Measurements from ENCODE around the gene CHCHD3. TPM values are rescaled to one million over a fixed set of nuclear protein-coding genes. Genes with fewer than 3 reads are reported as not detected.

Gene CHCHD3
- total and polyA plus RNA-seq, 2 donors (not counting 1 experiment from before 2014, with no cell fraction given): 80.8 to 94.0 TPM

- no peak overlapping the region for H3K4me2 ChIP-seq (ENCODE audit: extremely low read depth, insufficient read depth, low read length)
- no peak overlapping the region for H2AFZ ChIP-seq (ENCODE audit: low read length)
- H3K4me1 ChIP-seq (ENCODE audit: control insufficient read depth, extremely low read depth, insufficient read depth, low read length): no peaks in the 10 kb centered on the region
- H3K4me3 ChIP-seq (replicated peaks in 1 of 4; ENCODE audit: control extremely low read depth in 1 of 4, insufficient read depth in 1 of 4, low read depth in 3 of 4, low read length in 4 of 4): no peak overlapping the region
- H3K9ac ChIP-seq (ENCODE audit: insufficient read depth, low read length): no peak overlapping the region
- H3K36me3 ChIP-seq (ENCODE audit: control insufficient read depth, insufficient read depth, low read length): no peaks in the 10 kb centered on the region
- no peaks in the 10 kb centered on the region for H3K27me3 ChIP-seq (ENCODE audit: control insufficient read depth, insufficient read depth, low read length)
- no peaks in the 10 kb centered on the region for H4K20me1 ChIP-seq (ENCODE audit: control insufficient read depth, extremely low read depth, insufficient read depth, low read length)
- H3K27ac ChIP-seq (ENCODE audit: insufficient read depth, low read length): no peak overlapping the region
- TF ChIP-seq CTCF (conservative IDR thresholded peaks at IDR 0.05 in 1 of 2, IDR thresholded peaks at IDR 0.05 in 1 of 2; ENCODE audit: low read depth in 1 of 2, low read length in 2 of 2): no peak
- TF ChIP-seq EZH2 (IDR thresholded peaks at IDR 0.05; ENCODE audit: low read length, missing control alignments): no peak
- no peaks in the 10 kb centered on the region for H3K9me3 ChIP-seq (ENCODE audit: control insufficient read depth, insufficient read depth, low read depth, low read length)
- H3K79me2 ChIP-seq (ENCODE audit: control insufficient read depth, insufficient read depth, low read length): no peaks in the 10 kb centered on the region
- DNase-seq (ENCODE audit: low read depth in 2 of 2): no peak
Observed at GRCh38 chr7:132846086-132846485, 235.8 kb downstream of the CHCHD3 start.

GRCh38 chr7:132842478-132842877 is 239.4 kb downstream of the CHCHD3 start:
- no peaks in the 10 kb centered on the region for H3K4me1 ChIP-seq (ENCODE audit: control insufficient read depth, extremely low read depth, insufficient read depth, low read length)
- H3K27me3 ChIP-seq (ENCODE audit: control insufficient read depth, insufficient read depth, low read length): no peaks in the 10 kb centered on the region
- H3K79me2 ChIP-seq (ENCODE audit: control insufficient read depth, insufficient read depth, low read length): no peaks in the 10 kb centered on the region
- no peaks in the 10 kb centered on the region for H4K20me1 ChIP-seq (ENCODE audit: control insufficient read depth, extremely low read depth, insufficient read depth, low read length)
- H3K36me3 ChIP-seq (ENCODE audit: control insufficient read depth, insufficient read depth, low read length): no peaks in the 10 kb centered on the region
- DNase-seq (ENCODE audit: low read depth in 2 of 2): no peak
- H3K4me3 ChIP-seq (replicated peaks in 1 of 4; ENCODE audit: control extremely low read depth in 1 of 4, insufficient read depth in 1 of 4, low read depth in 3 of 4, low read length in 4 of 4): no peak overlapping the region
- TF ChIP-seq EZH2 (IDR thresholded peaks at IDR 0.05; ENCODE audit: low read length, missing control alignments): no peak
- TF ChIP-seq CTCF (conservative IDR thresholded peaks at IDR 0.05 in 1 of 2, IDR thresholded peaks at IDR 0.05 in 1 of 2; ENCODE audit: low read depth in 1 of 2, low read length in 2 of 2): no peak
- H3K4me2 ChIP-seq (ENCODE audit: extremely low read depth, insufficient read depth, low read length): no peak overlapping the region
- no peak overlapping the region for H3K27ac ChIP-seq (ENCODE audit: insufficient read depth, low read length)
- H3K9me3 ChIP-seq (ENCODE audit: control insufficient read depth, insufficient read depth, low read depth, low read length): no peaks in the 10 kb centered on the region
- no peak overlapping the region for H2AFZ ChIP-seq (ENCODE audit: low read length)
- H3K9ac ChIP-seq (ENCODE audit: insufficient read depth, low read length): no peak overlapping the region

- no peak for DNase-seq (ENCODE audit: low read depth in 2 of 2)
- H3K27me3 ChIP-seq (ENCODE audit: control insufficient read depth, insufficient read depth, low read length): no peaks in the 10 kb centered on the region
Observed at GRCh38 chr7:132840199-132840598, 241.7 kb downstream of the CHCHD3 start.

More at GRCh38 chr7:132840199-132840598, 241.7 kb downstream of the CHCHD3 start:
- Histone ChIP-seq H2AFZ (ENCODE audit: low read length) (no peak overlapping the region), H4K20me1 (ENCODE audit: control insufficient read depth, extremely low read depth, insufficient read depth, low read length) (no peaks in the 10 kb centered on the region), H3K36me3 (ENCODE audit: control insufficient read depth, insufficient read depth, low read length) (no peaks in the 10 kb centered on the region), H3K79me2 (ENCODE audit: control insufficient read depth, insufficient read depth, low read length) (no peaks in the 10 kb centered on the region), H3K4me3 (replicated peaks in 1 of 4; ENCODE audit: control extremely low read depth in 1 of 4, insufficient read depth in 1 of 4, low read depth in 3 of 4, low read length in 4 of 4) (no peak overlapping the region), H3K4me2 (ENCODE audit: extremely low read depth, insufficient read depth, low read length) (no peak overlapping the region), H3K4me1 (ENCODE audit: control insufficient read depth, extremely low read depth, insufficient read depth, low read length) (no peaks in the 10 kb centered on the region), H3K9me3 (ENCODE audit: control insufficient read depth, insufficient read depth, low read depth, low read length) (no peaks in the 10 kb centered on the region), H3K27ac (ENCODE audit: insufficient read depth, low read length) (no peak overlapping the region), H3K9ac (ENCODE audit: insufficient read depth, low read length) (no peak overlapping the region)
- no peak for TF ChIP-seq CTCF (conservative IDR thresholded peaks at IDR 0.05 in 1 of 2, IDR thresholded peaks at IDR 0.05 in 1 of 2; ENCODE audit: low read depth in 1 of 2, low read length in 2 of 2)
- no peak for TF ChIP-seq EZH2 (IDR thresholded peaks at IDR 0.05; ENCODE audit: low read length, missing control alignments)
